ENCODE results near the gene CCDC174. TPM values are rescaled to one million over a fixed set of nuclear protein-coding genes. Genes with fewer than 3 reads are reported as not detected.

The CCDC174 gene
- total and polyA plus RNA-seq, 2 of the 4 experiments (the other 2 are of a cell fraction), result 5.9 to 9.6 TPM

- intact Hi-C loops (cut with micrococcal nuclease), result no loop called here
- no peaks in the 10 kb centered on the region for H4K20me1 ChIP-seq (ENCODE audit: insufficient read depth, low read length)
- BruUV-seq (replicated peaks), result no TSS peak
- H3K36me3 ChIP-seq (ENCODE audit: control insufficient read depth, insufficient read depth, low read length), result no peaks in the 10 kb centered on the region
- H3K4ac ChIP-seq (ENCODE audit: low read depth, low read length), result no peak overlapping the region
- peak; percentile 39; the same call in 1 of the 2 replicates for TF ChIP-seq FOS (IDR thresholded peaks at IDR 0.05; ENCODE audit: low read depth, low read length)
- TF ChIP-seq NFE2L2 (IDR thresholded peaks at IDR 0.05; ENCODE audit: low read depth, low read length), result no peak
- peak overlapping the region; percentile 20; the same call in 1 of the 2 replicates for H2BK20ac ChIP-seq (ENCODE audit: low read depth, low read length)
- in situ Hi-C loops (cut with MboI; ENCODE audit: low sequenced_read_pairs), result no loop called here
- H2BK120ac ChIP-seq (ENCODE audit: low read depth, low read length), result peak overlapping the region; percentile 48; the same call in 1 of the 2 replicates
- H3K9ac ChIP-seq (ENCODE audit: low read depth, low read length), result no peak overlapping the region
- H3K14ac ChIP-seq (replicated peaks; ENCODE audit: low read depth, low read length), result no peak overlapping the region
- no peak overlapping the region for H3K18ac ChIP-seq (ENCODE audit: low read depth, low read length)
- no peak overlapping the region for H2BK15ac ChIP-seq (ENCODE audit: low read depth, low read length)
- no peak overlapping the region for H2BK5ac ChIP-seq (ENCODE audit: low read depth, low read length, poor library complexity, severe bottlenecking)
- H2AK9ac ChIP-seq (replicated peaks; ENCODE audit: low read depth, low read length, poor library complexity), result no peak overlapping the region
- no peak overlapping the region for H4K5ac ChIP-seq (ENCODE audit: low read depth, low read length)
- peaks cover 2% of the 10 kb centered on the region; the same call in 1 of the 2 replicates for H3K27me3 ChIP-seq (ENCODE audit: control insufficient read depth, insufficient read depth, low read length)
- ATAC-seq (ENCODE audit: low read depth), result peak; percentile 73
- no peak overlapping the region for H3K23ac ChIP-seq (ENCODE audit: low read depth, low read length)
- POLR2A ChIA-PET (ENCODE audit: unreplicated experiment), result no interaction called here
- no peaks in the 10 kb centered on the region for H3K9me3 ChIP-seq (ENCODE audit: control insufficient read depth, insufficient read depth, low read length)
- CTCF ChIA-PET, result no interaction called here
- H3K27ac ChIP-seq (ENCODE audit: insufficient read depth, low read length), result no peak overlapping the region
- no peaks in the 10 kb centered on the region for H3K79me1 ChIP-seq (ENCODE audit: low read depth in 1 of 2, low read length in 2 of 2)
- WGBS, 2 experiments (ENCODE audit: extremely low coverage in 2 of 2, insufficient read length in 1 of 2), result no CpG with 5 or more reads among the region's 4 CpGs
- H3K4me2 ChIP-seq (ENCODE audit: low read depth, low read length), result no peak overlapping the region
- H3K56ac ChIP-seq (ENCODE audit: extremely low read depth, insufficient read depth, low read length), result no peak overlapping the region
- no peaks in the 10 kb centered on the region for H3K4me1 ChIP-seq (ENCODE audit: control insufficient read depth, insufficient read depth, low read length)
- peak overlapping the region in 1 of 2 experiments; percentile 56; a peak in 2 of 4 replicates for H4K8ac ChIP-seq (ENCODE audit: low read depth in 2 of 2, low read length in 2 of 2)
- H3K9me1 ChIP-seq (ENCODE audit: insufficient read depth, low read length), result no peaks in the 10 kb centered on the region; the same call in 1 of the 2 replicates
- DNase-seq, result peak; percentile 76
- H3K4me3 ChIP-seq (ENCODE audit: insufficient read depth, low read depth, low read length), result no peak overlapping the region
- H2AFZ ChIP-seq (replicated peaks; ENCODE audit: low read length, poor library complexity), result peak overlapping the region; percentile 58
- dilution Hi-C loops (cut with HindIII; ENCODE audit: low sequenced_read_pairs, unreplicated experiment), result no loop called here
- H4K91ac ChIP-seq (ENCODE audit: insufficient read depth, low read depth, low read length), result no peak overlapping the region
- no peak overlapping the region for H2AK5ac ChIP-seq (ENCODE audit: low read depth, low read length)
Measured at GRCh38 chr3:14634763-14635400, 16.7 kb upstream of the CCDC174 start.

Measured in IMR-90 (cell line).